Measurements from ENCODE around the gene CEP350.
"Not testable (repeated sequence)": the region's sequence is repeated elsewhere in the genome, so short reads cannot be mapped to it uniquely, and the experiment has no call there.

Gene CEP350

DNA sequence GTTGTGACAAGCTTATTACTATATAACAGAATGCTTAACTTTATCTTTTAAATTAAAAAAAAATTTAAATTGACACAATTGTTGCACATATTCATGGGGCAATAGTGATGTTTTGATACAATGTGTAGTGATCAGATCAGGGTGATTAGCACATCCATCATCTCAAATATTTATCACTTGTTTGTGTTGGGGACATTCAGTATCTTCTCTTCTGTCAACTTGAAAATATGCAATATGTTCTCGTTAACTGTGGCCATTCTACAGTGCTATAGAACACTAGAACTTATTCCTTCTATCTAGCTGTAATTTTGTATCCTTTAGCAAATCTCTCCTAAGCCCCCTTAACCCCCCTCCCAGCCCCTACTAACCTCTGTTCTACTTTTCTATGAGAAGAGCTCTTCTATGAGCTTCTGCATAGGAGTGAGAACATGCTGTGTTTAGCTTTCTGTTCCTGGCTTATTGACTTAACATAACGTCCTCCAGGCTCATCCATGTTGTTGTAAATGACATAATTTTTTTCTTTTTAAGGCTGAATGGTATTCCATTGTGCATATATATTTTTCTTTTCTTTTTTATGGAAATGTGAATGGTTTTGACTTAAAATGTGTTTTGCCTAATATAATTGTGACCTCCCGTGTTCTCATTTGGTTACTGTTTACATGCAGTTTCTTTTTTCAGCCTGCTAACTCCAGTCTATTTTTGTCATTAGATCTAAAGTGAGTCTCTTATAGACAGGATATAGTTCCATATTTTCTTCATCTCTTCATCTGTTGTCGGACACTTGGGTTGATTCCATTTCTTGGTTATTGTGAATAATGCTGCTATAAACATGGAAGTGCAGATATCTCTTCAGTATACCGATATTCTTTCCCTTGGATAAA is 23.8 kb downstream of the CEP350 start:
- no peak for DNase-seq (ENCODE audit: extremely low read depth in 1 of 2, low read depth in 1 of 2)

DNA sequence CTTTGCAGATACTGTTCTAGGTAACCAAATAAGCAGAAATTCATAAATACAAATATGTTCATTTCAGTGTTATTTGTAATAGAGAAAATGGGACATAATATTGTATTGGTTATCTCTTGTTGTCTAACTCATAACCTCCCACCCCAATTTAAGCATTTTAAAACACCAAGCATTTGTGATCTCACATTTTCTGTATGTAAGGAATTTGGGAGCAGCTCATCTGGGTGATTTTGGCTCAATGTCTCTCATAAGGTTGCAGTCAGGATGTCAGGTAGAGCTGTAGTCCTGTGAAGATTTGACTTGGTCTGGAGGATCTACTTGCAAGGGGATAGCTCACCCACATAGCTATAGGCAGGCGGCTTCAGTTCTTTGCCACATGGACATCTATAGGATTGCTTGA is 29.5 kb downstream of the CEP350 start:
- DNase-seq (ENCODE audit: extremely low read depth in 1 of 2, low read depth in 1 of 2): no peak

DNA sequence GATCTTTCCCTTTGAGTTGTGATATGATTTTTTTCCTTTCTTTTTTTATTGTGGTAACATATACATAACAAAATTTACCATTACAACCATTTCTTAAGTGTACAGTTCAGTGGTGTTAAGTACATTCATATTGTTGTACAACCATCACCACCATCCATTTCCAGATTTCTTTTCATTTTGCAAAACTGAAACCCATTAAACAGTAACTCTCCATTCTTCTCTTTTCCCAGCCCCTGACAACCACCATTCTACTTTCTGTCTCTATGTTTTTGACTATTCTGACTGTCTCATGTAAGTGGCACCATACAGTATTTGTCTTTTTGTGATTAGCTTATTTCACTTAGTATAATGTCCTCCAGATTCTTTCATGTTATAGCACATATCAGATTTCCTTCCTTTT is 30.3 kb downstream of the CEP350 start:
- DNase-seq (ENCODE audit: extremely low read depth in 1 of 2, low read depth in 1 of 2): no peak

- DNase-seq (ENCODE audit: extremely low read depth in 1 of 2, low read depth in 1 of 2): no peak
Observed at GRCh38 chr1:179990847-179991246, 36.2 kb downstream of the CEP350 start.

GRCh38 chr1:179995576-179995975 is 41.0 kb downstream of the CEP350 start:
- DNase-seq (ENCODE audit: extremely low read depth in 1 of 2, low read depth in 1 of 2): no peak

- DNase-seq (ENCODE audit: extremely low read depth in 1 of 2, low read depth in 1 of 2): no peak
Observed at GRCh38 chr1:179996099-179996498, 41.5 kb downstream of the CEP350 start.

DNA sequence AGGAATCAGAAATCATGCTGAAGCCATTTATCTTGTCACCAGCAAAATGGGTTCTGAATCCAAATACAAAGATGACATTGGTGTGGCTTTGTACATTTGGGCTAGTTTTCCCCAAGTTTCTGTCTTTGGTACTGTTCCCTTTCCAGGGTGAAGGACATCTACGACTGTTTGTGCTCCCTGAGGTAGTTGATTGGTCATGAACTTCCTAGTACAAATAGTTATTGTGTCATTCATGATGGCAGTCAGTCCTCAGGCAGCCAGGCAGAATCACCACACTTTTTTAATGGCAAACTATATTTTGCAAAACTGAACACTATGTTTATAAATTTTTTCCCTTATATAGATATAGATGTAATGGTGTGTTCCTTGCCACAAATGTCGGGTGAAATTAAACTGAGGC is 46.0 kb downstream of the CEP350 start:
- DNase-seq (ENCODE audit: extremely low read depth in 1 of 2, low read depth in 1 of 2): no peak

- DNase-seq (ENCODE audit: extremely low read depth in 1 of 2, low read depth in 1 of 2): no peak
Observed at GRCh38 chr1:180002437-180002836, 47.8 kb downstream of the CEP350 start.

- DNase-seq (ENCODE audit: extremely low read depth in 1 of 2, low read depth in 1 of 2): no peak
Observed at GRCh38 chr1:180003026-180003695, 48.6 kb downstream of the CEP350 start.

DNA sequence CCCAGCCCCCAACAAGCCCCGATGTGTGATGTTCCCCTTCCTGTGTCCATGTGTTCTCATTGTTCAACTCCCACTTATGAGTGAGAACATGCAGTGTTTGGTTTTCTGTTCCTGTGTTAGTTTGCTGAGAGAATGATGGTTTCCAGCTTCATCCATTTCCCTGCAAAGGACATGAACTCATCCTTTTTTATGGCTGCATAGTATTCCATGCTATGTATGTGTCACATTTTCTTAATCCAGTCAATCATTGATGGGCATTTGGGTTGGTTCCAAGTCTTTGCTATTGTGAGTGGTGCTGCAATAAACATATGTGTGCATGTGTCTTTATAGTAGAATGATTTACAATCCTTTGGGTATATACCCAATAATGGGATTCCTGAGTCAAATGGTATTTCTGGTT is 52.2 kb downstream of the CEP350 start:
- DNase-seq (ENCODE audit: extremely low read depth in 1 of 2, low read depth in 1 of 2): not testable (repeated sequence)

DNA sequence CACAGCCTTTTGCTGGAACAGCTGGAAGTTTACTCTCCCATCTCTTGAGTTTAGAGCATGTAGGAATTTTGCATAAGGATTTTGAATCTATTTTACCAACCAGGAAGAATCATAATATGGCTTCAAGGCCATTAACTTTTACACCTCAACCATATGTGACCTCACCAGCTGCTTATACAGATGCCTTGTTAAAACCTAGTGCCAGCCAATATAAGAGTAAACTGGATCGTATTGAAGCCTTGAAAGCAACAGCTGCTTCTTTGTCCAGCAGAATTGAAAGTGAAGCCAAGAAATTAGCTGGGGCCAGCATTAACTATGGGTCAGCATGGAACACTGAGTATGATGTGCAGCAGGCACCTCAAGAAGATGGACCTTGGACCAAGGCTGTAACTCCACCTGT is 65.4 kb downstream of the CEP350 start:
- DNase-seq (ENCODE audit: extremely low read depth in 1 of 2, low read depth in 1 of 2): no peak

DNA sequence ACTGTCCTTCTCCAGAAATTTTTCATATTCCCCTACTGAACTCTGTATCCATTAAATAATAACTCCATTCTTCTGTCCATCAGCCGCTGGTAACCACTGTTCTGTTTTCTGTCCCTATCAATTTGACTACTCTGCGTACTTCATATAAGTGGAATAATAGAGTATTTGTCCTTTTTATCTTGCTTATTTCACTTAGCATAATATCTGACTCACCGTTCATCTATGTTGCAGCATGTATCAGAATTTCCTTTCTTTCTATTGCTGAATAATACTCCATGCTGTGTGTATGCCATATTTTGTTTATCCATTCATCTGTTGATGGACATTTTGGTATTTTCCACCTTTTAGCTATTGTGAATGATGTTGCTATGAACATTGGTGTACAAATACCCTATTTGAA is 71.9 kb downstream of the CEP350 start:
- DNase-seq (ENCODE audit: extremely low read depth in 1 of 2, low read depth in 1 of 2): no peak

GRCh38 chr1:180027949-180028445 is 73.4 kb downstream of the CEP350 start:
- no peak for DNase-seq (ENCODE audit: extremely low read depth in 1 of 2, low read depth in 1 of 2)

DNA sequence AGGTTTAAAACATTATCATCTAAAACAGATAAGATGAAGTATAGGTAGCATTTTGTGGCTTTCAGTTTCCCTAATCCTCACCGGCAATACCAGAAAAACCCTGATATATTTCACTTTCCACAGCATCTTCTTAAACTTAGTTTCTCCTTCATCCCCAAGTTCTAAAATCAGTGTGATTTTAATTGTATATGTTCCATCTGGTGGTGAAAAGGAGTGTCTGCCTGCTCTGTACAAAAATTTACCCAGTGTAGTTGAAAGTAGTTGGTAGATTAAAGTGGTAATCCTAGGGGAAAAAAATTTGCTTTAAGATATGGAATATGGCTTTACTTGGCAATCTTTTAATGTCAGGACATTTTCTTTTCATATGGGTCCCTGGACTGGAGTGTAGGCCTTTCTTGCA is 74.3 kb downstream of the CEP350 start:
- DNase-seq (ENCODE audit: extremely low read depth in 1 of 2, low read depth in 1 of 2): no peak

DNA sequence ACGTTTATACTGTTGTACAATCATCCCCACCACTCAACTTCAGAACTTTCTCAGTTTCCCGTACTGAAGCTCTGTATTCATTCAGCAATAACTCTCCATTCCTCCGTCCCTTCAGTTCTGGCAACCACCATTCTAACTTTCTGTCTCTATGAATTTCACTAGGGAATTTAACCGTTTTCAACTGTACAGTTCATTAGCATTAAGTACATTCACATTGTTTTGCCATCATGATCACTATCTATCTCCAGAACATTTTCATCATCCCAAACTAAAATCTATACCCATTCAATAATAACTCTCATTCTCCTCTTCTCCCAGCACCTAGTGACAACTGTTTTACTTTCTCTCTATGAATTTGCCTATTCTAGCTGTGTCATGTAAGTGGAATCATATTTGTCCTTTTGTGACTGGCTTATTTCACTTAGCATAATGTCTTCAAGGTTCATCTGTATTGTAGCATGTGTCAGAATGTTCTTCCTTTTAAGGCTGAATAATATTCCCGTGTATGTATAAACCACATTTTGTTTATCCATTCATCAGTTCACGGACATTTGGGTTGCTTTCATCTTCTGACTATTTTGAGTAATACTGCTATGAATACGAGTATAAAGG is 75.0 kb downstream of the CEP350 start:
- DNase-seq (ENCODE audit: extremely low read depth in 1 of 2, low read depth in 1 of 2): no peak

DNA sequence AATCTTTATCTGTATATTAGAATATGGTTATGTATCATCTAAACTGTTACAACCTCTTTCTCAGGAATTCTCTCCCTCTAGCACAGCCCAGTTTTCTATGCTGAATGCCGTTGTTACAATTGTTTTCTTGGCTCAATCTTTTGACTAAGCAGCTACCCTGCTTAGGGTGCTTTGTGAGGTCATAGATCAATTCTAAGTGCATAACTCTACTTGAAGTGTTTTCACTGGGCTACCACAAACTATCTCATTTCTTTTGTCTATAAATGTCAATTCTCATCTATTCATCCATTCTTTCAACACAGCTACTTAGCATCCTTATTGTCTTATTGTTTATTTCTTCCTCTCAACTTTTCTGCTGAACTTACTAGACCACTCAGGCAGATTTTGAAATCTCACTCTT is 77.1 kb downstream of the CEP350 start:
- no peak for DNase-seq (ENCODE audit: extremely low read depth in 1 of 2, low read depth in 1 of 2)

DNA sequence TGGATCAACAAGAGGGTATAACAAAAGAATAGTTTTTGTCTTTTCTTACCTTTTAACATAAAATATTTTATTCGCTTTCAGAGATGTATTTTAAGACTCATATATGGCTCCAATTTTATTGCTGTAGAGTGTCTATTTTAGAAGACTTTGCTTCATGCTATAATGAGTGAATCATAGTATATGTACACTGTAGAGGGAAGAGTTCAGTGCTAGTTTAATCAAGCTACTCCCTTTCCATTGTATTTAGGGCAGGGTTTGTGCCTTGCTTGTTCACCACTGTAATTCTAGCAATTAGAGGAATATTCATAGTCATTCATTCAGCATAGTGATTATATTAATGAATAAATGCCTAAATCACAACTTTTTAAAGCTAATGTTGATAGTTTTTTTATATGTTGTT is 78.8 kb downstream of the CEP350 start:
- DNase-seq (ENCODE audit: extremely low read depth in 1 of 2, low read depth in 1 of 2): no peak

- no peak for DNase-seq (ENCODE audit: extremely low read depth in 1 of 2, low read depth in 1 of 2)
Observed at GRCh38 chr1:180040034-180040433, 85.4 kb downstream of the CEP350 start.

GRCh38 chr1:180041582-180041981 is 87.0 kb downstream of the CEP350 start:
- DNase-seq (ENCODE audit: extremely low read depth in 1 of 2, low read depth in 1 of 2): no peak

- no peak for DNase-seq (ENCODE audit: extremely low read depth in 1 of 2, low read depth in 1 of 2)
Observed at GRCh38 chr1:180042988-180043622, 88.5 kb downstream of the CEP350 start.

- no peak for DNase-seq (ENCODE audit: extremely low read depth in 1 of 2, low read depth in 1 of 2)
Observed at GRCh38 chr1:180043785-180044184, 89.2 kb downstream of the CEP350 start.
